CD4-positive, alpha-beta T cell treated with Interleukin-1 beta for 1 hour (primary cell): ENCODE data around the gene PPDPF.

ENCODE experiments used
- DNase-seq, 2 donors: peaks; one replicate each; pipeline ENCODE4 v3.0.0-alpha.2; 2020 to 2022

PPDPF gene

GRCh38 chr20:63487781-63488241 lies 32.8 kb upstream of the PPDPF start:
- no peak for DNase-seq

- DNase-seq: no peak
These were observed 32.0 kb upstream of the PPDPF start for GRCh38 chr20:63488315-63489251.

GRCh38 chr20:63490416-63490815 lies 30.1 kb upstream of the PPDPF start:
- no peak for DNase-seq

- DNase-seq: no peak
These were observed 29.5 kb upstream of the PPDPF start for GRCh38 chr20:63491078-63491477.

GRCh38 chr20:63491635-63492230 lies 28.8 kb upstream of the PPDPF start:
- no peak for DNase-seq

- no peak for DNase-seq
These were observed 28.0 kb upstream of the PPDPF start for GRCh38 chr20:63492518-63492917.

- DNase-seq: no peak
These were observed 27.6 kb upstream of the PPDPF start for GRCh38 chr20:63492982-63493381.

- no peak for DNase-seq
These were observed 27.0 kb upstream of the PPDPF start for GRCh38 chr20:63493563-63494020.

GRCh38 chr20:63494084-63494419 lies 26.5 kb upstream of the PPDPF start:
- no peak for DNase-seq

- no peak for DNase-seq
These were observed 26.0 kb upstream of the PPDPF start for GRCh38 chr20:63494420-63495166.

GRCh38 chr20:63495167-63495720 lies 25.3 kb upstream of the PPDPF start:
- no peak for DNase-seq

- peak; percentile 77 to 78 for DNase-seq
These were observed 24.6 kb upstream of the PPDPF start for GRCh38 chr20:63495741-63496595.

- DNase-seq: no peak
These were observed 23.9 kb upstream of the PPDPF start for GRCh38 chr20:63496596-63497120.

GRCh38 chr20:63497138-63497945 lies 23.2 kb upstream of the PPDPF start:
- no peak for DNase-seq

- DNase-seq: no peak
These were observed 22.3 kb upstream of the PPDPF start for GRCh38 chr20:63497946-63498935.

- peak; percentile 63 to 66 for DNase-seq
These were observed 21.6 kb upstream of the PPDPF start, which contains the start of gene EEF1A2 for GRCh38 chr20:63498960-63499337. Gene EEF1A2 (minus strand): TSS chr20:63499083. CDS start chr20:63497763, 1,320 bp downstream.

- DNase-seq: no peak
These were observed 21.1 kb upstream of the PPDPF start for GRCh38 chr20:63499338-63499969.

- DNase-seq: no peak
These were observed 20.2 kb upstream of the PPDPF start for GRCh38 chr20:63500151-63500901.
